GM04503 (cell line): ENCODE measurements around the gene CHRND.

Source experiments
- DNase-seq: peaks from one replicate; pipeline ENCODE4 v3.0.0-alpha.2; 2012; ENCODE audit warnings: low read depth

CHRND gene

GRCh38 chr2:232525791-232526371 is at the start of gene CHRND:
CHRND (plus strand) TSS chr2:232526160; CDS start chr2:232526216, 56 bp downstream.
- no peak for DNase-seq

GRCh38 chr2:232476791-232477190 is 49.2 kb upstream of the CHRND start:
- DNase-seq: no peak

GRCh38 chr2:232477751-232478510 is 48.0 kb upstream of the CHRND start:
- DNase-seq: no peak

- DNase-seq: no peak
Observed at GRCh38 chr2:232478571-232479340, 47.2 kb upstream of the CHRND start.

GRCh38 chr2:232479341-232480200 is 46.4 kb upstream of the CHRND start:
- no peak for DNase-seq

GRCh38 chr2:232480201-232481190 is 45.5 kb upstream of the CHRND start:
- DNase-seq: no peak

GRCh38 chr2:232481322-232482140 is 44.4 kb upstream of the CHRND start:
- DNase-seq: no peak

- DNase-seq: no peak
Observed at GRCh38 chr2:232482301-232483238, 43.4 kb upstream of the CHRND start.

GRCh38 chr2:232483311-232483922 is 42.5 kb upstream of the CHRND start:
- DNase-seq: no peak

GRCh38 chr2:232483923-232484627 is 41.9 kb upstream of the CHRND start:
- no peak for DNase-seq

- DNase-seq: no peak
Observed at GRCh38 chr2:232484628-232485347, 41.2 kb upstream of the CHRND start.

GRCh38 chr2:232485348-232485756 is 40.6 kb upstream of the CHRND start:
- no peak for DNase-seq

GRCh38 chr2:232485757-232486557 is 40.0 kb upstream of the CHRND start:
- DNase-seq: no peak

GRCh38 chr2:232486558-232487384 is 39.2 kb upstream of the CHRND start:
- DNase-seq: no peak
